Stimulated activated CD4-positive, alpha-beta T cell treated with anti-CD3 and anti-CD28 coated beads, Interleukin-2, amount 100 ng/mL, for 48 hours (primary cell): Measurements from ENCODE around the gene FUT2.

ENCODE experiments used
- DNase-seq, 2 donors: peaks; one replicate each; pipeline ENCODE4 v3.0.0-alpha.2; 2020

Gene FUT2

DNA sequence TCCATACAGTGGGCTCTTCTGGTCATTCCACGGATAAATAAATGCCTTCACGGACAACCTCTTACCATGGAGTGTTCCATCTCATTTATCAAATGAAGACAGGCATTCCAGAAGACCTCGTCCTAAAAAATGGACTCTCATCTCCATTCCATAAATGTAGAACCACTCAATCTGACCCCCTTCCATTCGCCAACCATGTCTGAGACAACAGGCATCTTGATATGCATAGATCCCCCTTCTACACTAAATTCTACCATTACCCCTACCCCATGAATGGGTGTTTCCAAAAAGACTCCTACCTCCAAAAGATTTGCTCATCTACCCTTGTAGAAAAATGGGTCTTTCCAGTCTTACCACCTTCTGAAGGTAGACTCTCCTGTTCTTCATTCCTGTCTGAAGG, 35.7 kb downstream of the FUT2 start:
- DNase-seq = no peak

- no peak for DNase-seq
These were observed 38.9 kb downstream of the FUT2 start for GRCh38 chr19:48734625-48735024.

DNA sequence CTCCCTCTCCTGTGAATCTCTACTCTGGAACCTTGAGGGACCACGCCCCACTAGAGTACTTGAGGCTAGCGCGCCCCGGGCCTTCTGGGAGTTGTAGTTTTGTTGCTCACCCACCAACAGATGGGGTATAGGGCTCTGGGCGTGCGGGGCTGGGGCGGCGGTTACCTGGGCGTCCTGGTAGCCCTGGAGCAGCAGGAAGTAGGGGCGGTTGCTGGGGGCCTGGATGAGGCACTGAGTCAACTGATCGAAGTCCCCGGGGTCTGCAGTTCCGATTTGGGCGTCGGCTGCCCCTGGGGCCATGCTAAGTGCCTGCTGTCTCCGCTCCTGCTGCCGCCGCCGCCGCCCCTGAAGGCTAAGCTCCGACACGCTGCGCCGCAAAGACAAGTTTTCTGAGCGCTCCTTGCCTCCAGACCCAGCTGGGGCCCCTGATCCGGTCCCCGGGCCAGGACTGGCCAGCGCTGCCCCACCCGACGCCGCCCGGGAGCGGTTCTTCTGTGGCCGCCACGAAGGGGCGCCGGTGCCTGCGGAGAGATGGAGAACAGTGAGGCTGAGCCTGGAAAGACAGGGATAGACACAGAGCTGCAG, 39.4 kb downstream of the FUT2 start:
- no peak for DNase-seq

- no peak for DNase-seq
These were observed 41.7 kb downstream of the FUT2 start for GRCh38 chr19:48737360-48737998.

- peak; percentile 95 to 99 for DNase-seq
These were observed 43.0 kb downstream of the FUT2 start for GRCh38 chr19:48738557-48739403.

- no peak for DNase-seq
These were observed 43.8 kb downstream of the FUT2 start for GRCh38 chr19:48739404-48740163.

GRCh38 chr19:48740164-48740972, 44.6 kb downstream of the FUT2 start, which contains the start of gene RASIP1:
Gene RASIP1 (minus strand): TSS chr19:48740610. CDS start chr19:48740282, 328 bp downstream.
- DNase-seq = no peak

DNA sequence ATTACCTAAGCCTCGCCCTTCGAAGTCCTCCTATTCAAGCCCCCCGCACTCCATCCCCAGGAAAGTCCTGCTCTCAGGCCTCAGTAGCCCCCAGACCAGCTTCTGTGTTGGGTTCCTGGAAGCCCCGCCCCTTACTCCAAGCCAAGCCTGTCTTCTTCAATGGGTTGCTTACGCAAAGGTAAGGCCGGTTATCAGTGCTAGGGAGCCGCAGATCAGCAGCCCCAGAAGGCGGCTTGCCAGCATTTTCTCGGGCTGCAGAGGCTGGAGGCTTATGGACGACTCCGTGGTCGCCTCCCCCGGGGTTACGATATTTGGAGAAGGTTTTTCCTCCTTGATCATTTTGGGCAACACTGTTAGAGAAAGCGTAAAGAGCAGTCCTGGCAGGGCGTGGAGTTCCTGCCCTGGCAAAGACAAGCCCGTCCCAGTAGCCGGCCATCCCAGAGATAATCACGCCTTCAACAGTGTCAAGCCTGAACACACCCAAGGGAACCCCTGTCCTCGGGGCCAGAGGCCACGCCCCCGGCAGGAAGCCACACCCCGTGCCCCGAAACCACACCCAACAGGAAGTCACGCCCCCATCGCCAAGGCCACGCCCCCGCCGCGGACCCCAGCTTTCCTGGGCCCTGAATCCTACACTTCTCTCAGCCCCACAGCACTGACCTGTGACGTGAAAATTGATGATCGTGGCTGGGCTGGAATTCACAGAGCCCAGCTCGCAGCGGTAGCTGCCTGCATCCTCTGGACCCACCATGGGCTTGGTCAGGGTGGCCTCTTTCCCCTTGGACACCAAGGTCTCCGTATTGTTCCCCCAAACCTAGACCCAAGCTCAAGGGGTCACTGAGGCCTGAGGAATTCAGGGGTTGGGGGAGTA, 45.6 kb downstream of the FUT2 start:
- DNase-seq = peak in 1 of 2 donors; percentile 54

DNA sequence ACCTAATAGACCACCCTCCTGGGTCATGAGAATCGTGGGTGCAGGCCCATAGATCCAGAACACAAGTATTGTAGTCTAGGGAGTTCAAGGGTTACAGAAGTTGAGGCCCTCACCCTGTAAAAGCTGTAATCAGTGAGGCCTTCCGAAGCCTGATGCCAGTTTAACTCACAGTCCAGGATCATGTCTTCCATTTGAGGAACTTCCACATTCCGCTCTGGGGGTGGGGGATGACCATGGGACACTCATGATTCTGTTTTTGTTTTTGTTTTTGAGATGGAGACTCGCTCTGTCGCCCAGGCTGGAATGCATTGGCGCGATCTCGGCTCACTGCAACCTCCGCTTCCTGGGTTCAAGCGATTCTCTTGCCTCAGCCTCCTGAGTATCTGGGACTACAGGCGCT, 46.3 kb downstream of the FUT2 start:
- no peak for DNase-seq

GRCh38 chr19:48745208-48745995, 49.6 kb downstream of the FUT2 start:
- DNase-seq = peak; percentile 37 to 49

- DNase-seq = no peak
These were observed 50.3 kb downstream of the FUT2 start for GRCh38 chr19:48746110-48746509.

GRCh38 chr19:48746738-48747575, 51.2 kb downstream of the FUT2 start, which contains the start of gene IZUMO1:
Gene IZUMO1 (minus strand): TSS chr19:48746909. CDS start chr19:48745859, 1,050 bp downstream.
- peak; percentile 47 to 50 for DNase-seq

DNA sequence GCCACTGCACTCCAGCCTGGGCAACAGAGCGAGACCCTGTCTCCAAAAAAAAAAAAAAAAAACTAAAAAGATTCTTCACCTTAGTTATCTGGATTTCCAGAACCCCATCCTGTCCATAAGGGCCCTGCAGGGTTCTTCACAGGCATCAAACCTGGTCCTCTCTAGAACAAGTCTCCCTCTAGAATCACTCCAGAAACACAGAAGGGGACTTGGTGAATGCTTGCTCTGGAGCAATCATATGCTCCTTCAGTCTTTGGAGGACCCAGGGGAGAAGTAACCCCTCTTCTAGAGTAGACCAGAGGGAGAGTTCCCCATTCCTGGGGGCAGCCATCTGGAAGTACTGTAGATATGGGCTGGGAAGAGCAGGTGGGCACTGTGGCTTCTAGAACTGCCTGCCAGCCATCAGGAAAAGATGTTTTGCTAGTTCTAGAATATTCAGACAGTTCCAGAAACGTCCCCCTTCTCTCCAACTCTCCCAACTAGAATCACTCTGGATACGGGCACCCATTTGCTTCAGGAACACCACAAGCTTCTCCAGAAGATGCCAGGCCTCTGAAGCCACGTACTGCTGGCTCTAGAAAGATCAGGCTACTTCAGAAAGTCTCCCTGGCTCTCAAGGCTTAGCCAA, 53.9 kb downstream of the FUT2 start:
- DNase-seq = no peak

- no peak for DNase-seq
These were observed 54.6 kb downstream of the FUT2 start for GRCh38 chr19:48750351-48750750.

DNA sequence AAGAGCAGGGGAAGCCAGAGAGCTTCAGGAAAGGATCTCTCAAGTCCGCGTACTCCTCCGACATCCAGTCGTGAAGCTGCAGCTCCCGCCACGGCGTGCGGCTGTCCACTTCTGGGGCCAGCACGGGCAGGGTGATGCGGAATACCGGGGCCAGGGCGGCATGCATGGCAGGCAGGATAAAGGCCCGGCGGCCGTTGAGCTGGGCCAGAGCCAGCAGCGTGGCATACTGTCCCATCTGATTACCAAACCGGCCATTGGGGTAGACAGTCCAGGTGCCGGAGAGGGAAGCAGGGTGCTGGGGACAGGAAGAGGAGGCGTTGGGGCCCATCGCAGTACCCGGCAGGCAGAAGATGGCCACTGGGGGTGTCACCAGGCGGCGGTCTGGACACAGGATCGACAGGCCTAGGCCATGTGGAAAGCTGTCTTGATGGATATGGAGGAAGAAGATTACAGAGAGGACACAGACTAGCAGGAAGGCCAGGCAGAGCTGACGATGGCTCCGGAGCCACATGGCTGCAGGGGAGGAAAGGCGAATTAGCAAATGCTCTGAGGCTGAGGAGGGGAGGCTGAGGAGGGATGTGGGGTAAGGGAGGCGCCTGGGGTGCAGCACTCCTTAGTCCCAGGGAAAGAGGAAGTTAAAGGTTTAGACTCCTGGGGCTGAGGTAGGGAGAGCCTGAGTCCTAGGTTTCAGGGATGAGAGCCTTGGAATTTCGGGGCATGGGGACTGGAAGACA, 55.2 kb downstream of the FUT2 start:
- no peak for DNase-seq

DNA sequence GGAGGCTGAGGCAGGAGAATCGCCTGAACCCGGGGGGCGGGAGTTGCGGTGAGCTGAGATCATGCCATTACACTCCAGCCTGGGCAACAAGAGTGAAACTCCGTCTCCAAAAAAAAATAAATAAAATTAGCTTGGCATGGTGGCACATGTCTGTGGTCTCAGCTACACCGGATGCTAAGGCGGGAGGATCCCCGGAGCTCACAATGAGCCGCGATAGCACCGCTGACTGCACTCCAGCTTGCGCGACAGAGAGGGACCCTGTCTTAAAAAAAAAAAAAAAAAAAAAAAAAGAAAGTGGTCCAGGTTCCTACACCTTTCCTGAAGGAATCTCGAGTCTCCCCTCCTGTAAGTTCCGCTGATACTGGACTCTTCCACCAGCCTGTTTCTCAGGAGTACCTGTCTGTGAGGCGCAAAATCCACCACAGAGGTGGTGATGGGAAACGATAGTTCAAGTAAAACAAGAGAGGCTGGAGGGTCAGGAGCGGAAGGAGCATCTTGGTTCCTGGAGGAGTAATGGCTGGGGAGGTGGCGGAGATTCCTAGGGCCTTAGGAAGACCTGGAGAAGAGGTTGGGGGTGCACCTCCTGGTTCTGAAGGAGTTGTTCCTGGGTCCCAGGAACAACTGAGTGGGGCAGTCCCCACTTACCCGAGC, 56.2 kb downstream of the FUT2 start:
- no peak for DNase-seq
